NCI-H128 (cell line): ENCODE results near the gene ZNF276.
"Not testable (repeated sequence)": the region's sequence is repeated elsewhere in the genome, so short reads cannot be mapped to it uniquely, and the experiment has no call there.

Experiments
- DNase-seq: peaks from one replicate; lab custom pipeline; 2025; ENCODE audit not compliant: unreplicated experiment; lab: John Stamatoyannopoulos, UW

The ZNF276 gene

DNA sequence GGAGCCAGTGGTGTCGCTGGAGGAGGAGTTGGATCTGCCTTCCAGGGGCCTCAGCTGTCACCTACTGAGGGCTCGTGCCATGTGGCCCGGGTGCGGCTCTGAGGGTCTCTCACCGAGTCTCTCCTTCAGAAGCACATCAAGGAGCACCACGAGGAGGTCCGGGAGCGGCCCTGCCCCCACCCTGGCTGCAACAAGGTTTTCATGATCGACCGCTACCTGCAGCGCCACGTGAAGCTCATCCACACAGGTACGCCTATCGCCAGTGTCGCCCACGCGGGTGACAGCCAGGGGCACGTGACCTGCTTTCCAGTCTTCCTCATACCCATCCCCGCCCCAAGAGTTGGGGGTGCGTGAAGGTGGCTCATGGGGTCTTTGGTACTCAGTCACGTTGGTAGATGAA lies 12.5 kb downstream of the ZNF276 start:
- DNase-seq: no peak

DNA sequence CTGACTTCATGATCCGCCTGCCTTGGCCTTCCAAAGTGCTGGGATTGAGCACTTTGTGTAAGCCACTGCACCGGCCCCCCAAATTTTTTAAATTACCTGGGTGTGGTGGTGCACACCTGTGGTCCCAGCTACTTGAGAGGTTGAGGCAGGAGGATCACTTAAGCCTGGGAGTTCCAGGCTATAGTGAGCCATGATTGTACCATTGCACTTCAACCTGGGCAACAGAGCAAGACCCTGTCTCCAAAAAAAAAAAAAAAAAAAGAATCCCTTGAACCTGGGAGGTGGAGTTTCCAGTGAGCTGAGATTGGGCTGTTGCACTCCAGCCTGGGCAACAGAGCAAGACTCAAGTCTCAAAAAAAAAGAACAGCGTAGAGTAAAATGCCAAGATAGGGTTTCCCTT lies 15.2 kb downstream of the ZNF276 start:
- no peak for DNase-seq

DNA sequence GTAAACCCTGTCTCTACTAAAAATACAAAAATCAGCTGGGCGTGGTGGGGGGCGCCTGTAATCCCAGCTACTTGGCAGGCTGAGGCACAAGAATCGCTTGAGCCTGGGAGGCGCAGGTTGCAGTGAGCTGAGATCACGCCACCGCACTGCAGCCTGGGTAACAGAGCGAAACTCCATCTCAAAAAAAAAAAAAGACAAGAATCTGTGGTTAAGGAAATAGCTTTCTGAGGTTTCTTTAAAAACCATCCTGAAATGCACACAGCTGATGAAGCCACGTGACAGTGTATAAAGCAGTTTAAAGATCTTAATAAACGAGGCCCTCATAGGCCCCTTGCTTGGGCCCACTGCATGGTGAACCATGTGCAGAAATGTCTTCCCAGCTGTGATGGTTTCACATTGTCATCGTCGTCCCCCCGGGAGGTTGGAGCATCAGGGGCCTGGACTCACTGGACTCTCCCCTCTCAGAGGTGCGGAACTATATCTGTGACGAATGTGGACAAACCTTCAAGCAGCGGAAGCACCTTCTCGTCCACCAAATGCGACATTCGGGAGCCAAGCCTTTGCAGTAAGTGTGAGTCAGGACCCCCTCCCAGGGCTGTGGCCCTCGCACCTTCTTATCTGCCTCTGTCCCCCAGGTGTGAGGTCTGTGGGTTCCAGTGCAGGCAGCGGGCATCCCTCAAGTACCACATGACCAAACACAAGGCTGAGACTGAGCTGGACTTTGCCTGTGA lies 16.2 kb downstream of the ZNF276 start:
- no peak for DNase-seq

GRCh38 chr16:89738072-89738377 lies 16.7 kb downstream of the ZNF276 start:
- DNase-seq: no peak

- DNase-seq: no peak
Measured at GRCh38 chr16:89738538-89739317, 17.4 kb downstream of the ZNF276 start.

DNA sequence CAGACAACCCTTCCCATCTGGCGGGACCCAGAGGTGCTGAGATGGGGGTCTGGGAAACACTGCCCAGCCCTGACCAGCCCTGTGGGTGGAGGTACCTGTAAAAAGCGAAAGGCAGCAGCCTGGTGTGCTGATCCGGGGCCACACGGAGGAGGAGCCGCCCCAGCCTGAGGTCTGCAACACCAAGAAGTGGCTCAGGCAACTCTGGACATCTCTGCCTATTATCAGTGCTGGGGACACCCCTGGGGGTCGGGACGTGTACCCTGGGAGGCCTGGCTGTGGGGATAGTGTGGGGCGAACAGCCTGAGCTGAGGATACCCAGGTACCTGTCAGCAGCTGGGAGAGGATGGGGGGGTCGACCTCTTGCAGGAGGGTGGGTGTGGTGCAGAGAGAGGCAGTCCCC lies 18.0 kb downstream of the ZNF276 start:
- DNase-seq: no peak

DNA sequence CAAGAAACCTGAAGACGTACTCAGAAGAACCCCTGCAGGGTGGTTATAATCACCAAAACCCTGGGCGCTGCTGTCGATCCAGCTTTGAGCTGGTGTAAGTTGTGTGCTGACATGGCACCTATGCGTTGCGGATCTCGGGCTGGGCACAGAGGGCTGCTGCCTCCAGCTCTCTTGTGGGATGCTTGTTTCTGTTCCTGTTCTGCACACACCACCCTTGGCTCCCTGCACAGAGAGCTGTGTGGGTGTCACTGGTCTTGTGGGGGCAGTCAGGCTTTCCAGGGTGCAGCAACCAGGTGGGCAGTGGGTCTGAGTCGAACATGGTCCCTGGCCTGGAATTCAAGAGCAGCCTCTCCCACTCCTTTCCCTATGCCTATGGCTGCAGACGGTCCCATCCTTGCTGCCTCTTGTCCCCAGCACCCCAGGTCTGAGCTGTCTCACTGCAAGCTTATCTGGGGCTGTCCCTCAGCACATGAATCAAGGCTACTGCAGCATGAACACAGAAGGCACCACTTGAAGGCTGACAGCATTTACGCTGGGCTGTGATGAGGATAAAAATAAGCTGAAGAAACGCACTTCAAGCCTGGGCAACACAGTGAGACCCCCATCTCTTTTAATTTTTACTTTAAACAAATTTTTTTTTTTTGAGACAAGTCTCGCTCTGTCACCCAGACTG lies 20.1 kb downstream of the ZNF276 start:
- DNase-seq: no peak

DNA sequence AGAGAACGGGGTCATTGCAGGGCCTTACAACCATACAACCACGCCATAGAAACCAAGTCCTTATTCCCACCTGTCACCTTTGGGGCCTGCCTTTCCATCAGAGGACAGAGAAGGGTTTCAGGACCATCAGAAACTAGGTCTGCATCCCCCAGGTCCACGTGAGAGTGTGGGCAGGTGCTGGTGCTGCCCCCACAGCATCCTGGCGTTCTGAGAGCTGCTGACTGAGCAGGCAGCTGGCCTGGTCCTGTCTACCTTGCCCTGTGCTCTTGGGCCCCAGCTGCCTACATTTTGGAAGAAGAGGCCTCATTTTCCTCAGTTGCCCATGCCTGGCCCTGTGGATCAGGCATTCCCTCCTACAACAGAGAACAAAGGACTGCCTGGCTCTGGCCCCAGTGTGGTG lies 21.6 kb downstream of the ZNF276 start:
- no peak for DNase-seq

GRCh38 chr16:89744813-89745212 lies 23.5 kb downstream of the ZNF276 start:
- no peak for DNase-seq

DNA sequence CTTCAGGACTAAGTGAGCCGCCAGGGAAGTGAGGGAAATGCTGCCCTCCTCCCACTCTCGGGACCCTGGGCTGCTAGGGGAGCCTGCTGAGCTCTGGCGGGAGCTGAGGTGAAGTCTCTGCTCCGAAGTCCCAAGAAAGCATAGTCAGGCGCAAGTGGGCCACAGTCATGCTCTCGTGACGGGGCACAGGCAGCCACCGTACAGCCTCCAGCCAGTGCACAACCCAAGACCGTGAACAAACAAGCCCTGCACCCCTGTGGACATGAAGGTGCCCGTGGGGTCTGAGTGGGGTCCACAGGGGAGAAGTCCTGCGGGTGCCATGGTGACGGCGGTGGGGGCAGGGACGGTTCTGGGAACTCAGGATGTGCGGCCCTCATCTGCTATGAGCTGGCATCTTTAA lies 24.7 kb downstream of the ZNF276 start:
- DNase-seq: no peak

GRCh38 chr16:89748076-89748475 lies 26.7 kb downstream of the ZNF276 start:
- no peak for DNase-seq

GRCh38 chr16:89748921-89749320 lies 27.6 kb downstream of the ZNF276 start:
- no peak for DNase-seq

DNA sequence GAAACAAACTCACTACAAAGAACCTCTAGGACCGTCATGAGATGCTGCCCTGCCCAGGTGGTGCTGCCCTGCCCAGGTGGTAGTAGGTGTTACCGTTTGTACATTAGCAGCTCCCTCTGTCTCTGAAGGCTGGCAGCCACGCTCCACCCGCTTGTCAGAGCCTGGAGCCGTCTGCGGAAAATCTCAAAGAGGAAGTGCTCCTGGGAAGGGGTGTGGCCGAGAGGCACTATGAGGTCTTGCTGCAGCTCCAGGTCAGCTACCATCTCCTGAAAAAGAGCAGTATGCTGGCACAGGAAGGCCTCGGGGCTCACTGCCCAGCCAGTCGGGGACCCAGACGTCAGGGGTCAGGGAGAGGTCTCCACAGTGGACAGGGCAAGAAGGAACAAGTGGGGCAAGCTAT lies 28.3 kb downstream of the ZNF276 start:
- DNase-seq: no peak

DNA sequence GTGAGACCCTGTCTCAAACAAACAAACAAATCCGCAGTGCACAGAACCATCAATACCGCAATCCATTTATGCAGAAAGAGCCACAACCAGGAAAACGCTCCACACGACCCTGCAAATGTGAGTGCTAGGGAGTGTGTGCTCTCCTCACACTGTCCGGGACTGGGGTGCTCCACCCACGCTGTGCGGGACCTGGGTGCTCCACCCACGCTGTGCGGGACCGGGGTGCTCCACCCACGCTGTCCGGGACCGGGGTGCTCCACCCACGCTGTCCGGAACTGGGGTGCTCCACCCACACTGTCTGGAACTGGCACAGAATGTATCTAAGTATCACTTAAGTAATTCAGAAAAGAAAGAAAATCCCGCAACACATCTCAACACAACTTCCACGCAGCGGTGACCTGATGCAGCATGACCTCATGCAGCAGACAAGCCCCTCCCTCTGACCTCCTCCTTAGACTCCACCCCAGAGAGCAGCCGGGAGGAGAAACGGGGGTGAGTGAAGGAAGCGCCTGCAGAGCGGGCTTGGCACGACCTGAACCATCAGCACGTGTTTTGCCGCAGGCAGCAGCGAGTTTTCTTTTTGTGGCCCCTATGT lies 38.5 kb downstream of the ZNF276 start:
- no peak for DNase-seq

DNA sequence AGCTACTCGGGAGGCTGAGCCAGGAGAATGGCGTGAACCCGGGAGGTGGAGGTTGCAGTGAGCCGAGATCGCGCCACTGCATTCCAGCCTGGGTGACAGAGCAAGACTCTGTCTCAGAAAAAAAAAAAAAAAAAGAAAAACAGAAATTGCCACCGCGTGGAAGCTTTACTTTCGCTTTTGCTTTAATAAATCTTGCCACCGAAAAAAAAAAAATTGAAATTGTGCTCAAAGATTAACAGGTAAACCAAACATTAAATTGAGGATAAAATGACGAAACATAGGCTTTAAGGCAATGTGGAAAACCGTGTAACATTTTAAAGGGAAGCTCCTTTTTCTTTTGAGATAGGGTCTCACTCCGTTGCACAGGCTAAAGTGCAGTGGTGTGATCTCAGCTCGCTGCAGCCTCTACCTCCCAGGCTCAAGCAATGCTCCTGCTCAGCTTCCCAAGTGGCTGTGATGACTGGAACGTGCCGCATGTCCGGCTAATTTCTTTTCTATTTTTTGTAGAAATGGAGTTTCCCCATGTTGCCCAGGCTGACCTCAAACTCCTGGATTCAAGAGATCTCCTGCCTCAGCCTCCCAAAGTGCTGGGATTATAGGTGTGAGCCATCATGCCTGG lies 40.1 kb downstream of the ZNF276 start:
- no peak for DNase-seq

DNA sequence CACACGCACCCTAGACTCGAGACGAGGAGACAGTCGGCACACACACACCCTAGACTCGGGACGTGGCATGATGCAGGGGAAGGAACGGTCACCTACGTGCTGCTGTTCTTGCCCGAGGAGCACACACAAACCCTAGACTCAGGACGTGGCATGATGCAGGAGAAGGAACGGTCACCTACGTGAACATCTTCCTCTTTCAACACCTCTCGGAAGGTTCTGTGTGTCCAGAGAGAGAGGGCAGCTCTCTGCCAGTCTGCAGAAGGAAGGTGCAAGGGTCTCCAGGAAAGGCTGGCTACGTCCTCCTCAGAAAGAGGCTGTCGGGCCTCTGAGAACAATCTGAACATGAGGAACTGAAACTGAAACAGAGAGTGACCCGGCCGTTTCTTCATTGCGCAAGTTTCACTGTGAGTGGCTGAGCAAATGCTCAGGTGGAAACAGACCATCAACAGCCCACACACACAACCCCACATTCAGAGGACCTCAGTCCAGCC lies 43.4 kb downstream of the ZNF276 start:
- no peak for DNase-seq

DNA sequence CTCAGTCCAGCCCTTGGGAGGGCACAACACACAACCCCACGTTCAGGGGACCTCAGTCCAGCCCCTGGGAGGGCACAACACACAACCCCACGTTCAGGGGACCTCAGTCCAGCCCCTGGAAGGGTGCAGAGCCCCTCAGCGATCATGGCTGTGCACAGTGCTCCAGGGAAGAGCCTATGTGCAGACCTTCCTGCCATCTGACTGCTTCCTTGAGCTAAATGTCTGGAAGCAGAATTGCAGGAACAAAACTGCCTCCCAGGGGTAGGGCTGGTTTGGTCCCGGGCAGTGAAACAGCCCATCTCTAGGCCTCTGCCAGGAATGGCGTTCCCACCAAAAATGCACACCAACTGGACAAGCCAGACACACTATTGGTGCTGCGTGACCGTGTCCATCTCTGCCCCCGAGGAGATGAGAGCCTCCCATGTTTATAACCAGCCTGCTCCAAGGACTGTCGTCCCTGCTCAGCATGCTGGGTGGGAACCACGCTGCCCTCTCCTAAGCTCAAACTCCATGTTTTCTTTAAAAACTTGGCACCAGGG lies 44.0 kb downstream of the ZNF276 start:
- DNase-seq: no peak

DNA sequence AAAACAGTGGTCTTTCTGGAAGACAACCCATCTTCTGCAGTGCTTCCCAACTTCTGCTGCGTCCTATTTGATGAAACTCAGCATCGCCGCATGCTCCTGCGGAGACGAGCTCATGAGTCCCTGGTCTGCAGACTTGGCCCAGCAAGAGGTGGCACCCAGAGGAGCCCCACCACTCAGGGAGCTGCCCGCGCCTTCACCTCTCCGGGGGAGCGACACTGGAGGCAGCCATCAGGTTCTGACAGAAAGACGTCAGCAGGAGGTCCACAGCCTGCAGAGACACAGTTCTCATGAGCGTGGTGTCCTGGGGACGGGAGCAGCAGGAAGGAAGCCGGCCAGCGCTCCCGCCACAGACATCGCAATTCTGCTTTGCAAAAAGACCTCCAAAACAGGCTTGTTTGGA lies 49.0 kb downstream of the ZNF276 start:
- DNase-seq: no peak

- no peak for DNase-seq
Measured at GRCh38 chr16:89775223-89775622, 53.9 kb downstream of the ZNF276 start.

- not testable (repeated sequence) for DNase-seq
Measured at GRCh38 chr16:89778211-89778610, 56.9 kb downstream of the ZNF276 start.
